ENCODE measurements around the gene TTC13. TPM values are rescaled to one million over a fixed set of nuclear protein-coding genes. Genes with fewer than 3 reads are reported as not detected.

TTC13 gene
- total and polyA plus RNA-seq, 2 of the 13 experiments (the other 11 are each of a cell fraction or from before 2014, with no cell fraction given): 5.8 to 15.9 TPM

GRCh38 chr1:230858236-230858820, 120.3 kb downstream of the TTC13 start:
- peaks cover 3 to 23% of the 10 kb centered on the region in 2 experiments; a peak in 4 of 5 replicates for H3K36me3 ChIP-seq (replicated peaks in 1 of 2; ENCODE audit: control insufficient read depth in 1 of 2, insufficient read depth in 2 of 2, low read length in 2 of 2)
- no peak for TF ChIP-seq TBX3 (IDR thresholded peaks at IDR 0.05; ENCODE audit: borderline replicate concordance)
- TF ChIP-seq NFRKB (IDR thresholded peaks at IDR 0.05): no peak
- no peak for TF ChIP-seq ZNF619 (CRISPR knock-in tag; IDR thresholded peaks at IDR 0.05)
- no peak for TF ChIP-seq BCL6 (CRISPR knock-in tag; IDR thresholded peaks at IDR 0.05)
- no peak for TF ChIP-seq MIER3 (CRISPR knock-in tag; IDR thresholded peaks at IDR 0.05; ENCODE audit: borderline replicate concordance)
- no peak for TF ChIP-seq SMAD1 (CRISPR knock-in tag; IDR thresholded peaks at IDR 0.05; ENCODE audit: borderline replicate concordance, low read depth)
- TF ChIP-seq ZNF841 (CRISPR knock-in tag; IDR thresholded peaks at IDR 0.05; ENCODE audit: borderline replicate concordance): no peak
- no peak for TF ChIP-seq SNAI1 (CRISPR knock-in tag; IDR thresholded peaks at IDR 0.05; ENCODE audit: borderline replicate concordance)
- TF ChIP-seq ZNF570 (CRISPR knock-in tag; IDR thresholded peaks at IDR 0.05; ENCODE audit: borderline replicate concordance): no peak
- TF ChIP-seq, protein P1, sequence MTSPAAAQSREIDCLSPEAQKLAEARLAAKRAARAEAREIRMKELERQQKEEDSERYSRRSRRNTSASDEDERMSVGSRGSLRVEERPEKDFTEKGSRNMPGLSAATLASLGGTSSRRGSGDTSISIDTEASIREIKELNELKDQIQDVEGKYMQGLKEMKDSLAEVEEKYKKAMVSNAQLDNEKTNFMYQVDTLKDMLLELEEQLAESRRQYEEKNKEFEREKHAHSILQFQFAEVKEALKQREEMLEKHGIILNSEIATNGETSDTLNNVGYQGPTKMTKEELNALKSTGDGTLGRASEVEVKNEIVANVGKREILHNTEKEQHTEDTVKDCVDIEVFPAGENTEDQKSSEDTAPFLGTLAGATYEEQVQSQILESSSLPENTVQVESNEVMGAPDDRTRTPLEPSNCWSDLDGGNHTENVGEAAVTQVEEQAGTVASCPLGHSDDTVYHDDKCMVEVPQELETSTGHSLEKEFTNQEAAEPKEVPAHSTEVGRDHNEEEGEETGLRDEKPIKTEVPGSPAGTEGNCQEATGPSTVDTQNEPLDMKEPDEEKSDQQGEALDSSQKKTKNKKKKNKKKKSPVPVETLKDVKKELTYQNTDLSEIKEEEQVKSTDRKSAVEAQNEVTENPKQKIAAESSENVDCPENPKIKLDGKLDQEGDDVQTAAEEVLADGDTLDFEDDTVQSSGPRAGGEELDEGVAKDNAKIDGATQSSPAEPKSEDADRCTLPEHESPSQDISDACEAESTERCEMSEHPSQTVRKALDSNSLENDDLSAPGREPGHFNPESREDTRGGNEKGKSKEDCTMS (CRISPR knock-in tag; conservative IDR thresholded peaks at IDR 0.05): no peak
- no peak for TF ChIP-seq FOXO1 (CRISPR knock-in tag; IDR thresholded peaks at IDR 0.05)
- no peak for TF ChIP-seq GMEB2 (CRISPR knock-in tag; IDR thresholded peaks at IDR 0.05; ENCODE audit: low read depth)
- no peak for TF ChIP-seq GMEB1 (CRISPR knock-in tag; IDR thresholded peaks at IDR 0.05; ENCODE audit: borderline replicate concordance)
- TF ChIP-seq HNRNPH1 (optimal IDR thresholded peaks at IDR 0.05; ENCODE audit: low read depth, low read length): no peak
- no peak for TF ChIP-seq CENPT (CRISPR knock-in tag; IDR thresholded peaks at IDR 0.05; ENCODE audit: low read depth)
- WGBS (ENCODE audit: low lambda C conversion rate): 93% methylated on average over 7 of the region's 7 CpGs
- BruUV-seq (replicated peaks): no TSS peak
- FAIRE-seq (no peak), ATAC-seq (no peak), DNase-seq (ENCODE audit: low spot score) (no peak)
- CTCF ChIA-PET (ENCODE audit: low intra/inter-chr PET ratio, low total read pairs): no interaction called here
- peaks cover 28% of the 10 kb centered on the region for H3K79me2 ChIP-seq (ENCODE audit: insufficient read depth, low read length)
- in situ Hi-C loops (cut with HindIII; ENCODE audit: extremely low pct_ligation_motif_present, low pct_unique_long_range_greater_than_20kb): no loop called here
- no peaks in the 10 kb centered on the region for H3K27me3 ChIP-seq (ENCODE audit: control insufficient read depth in 1 of 2, insufficient read depth in 2 of 2, low read length in 2 of 2)
- H3K27ac ChIP-seq (ENCODE audit: extremely low read length, insufficient read depth, low read length): no peak overlapping the region
- H3K4me1 ChIP-seq (ENCODE audit: insufficient read depth, low read length): peaks cover 30% of the 10 kb centered on the region
- H3K9ac ChIP-seq (ENCODE audit: insufficient read depth, low read depth, low read length): no peak overlapping the region
- H3K4me2 ChIP-seq (ENCODE audit: low read depth, low read length): no peak overlapping the region
- peaks cover under 1% of the 10 kb centered on the region; the same call in 1 of the 2 replicates for H3K9me3 ChIP-seq (ENCODE audit: low read length)
- H4K20me1 ChIP-seq (ENCODE audit: insufficient read depth, low read length): 0 out of 2 replicates have a peak, but pooled peaks cover 4% of the 10 kb centered on the region
- intact Hi-C loops (cut with micrococcal nuclease; ENCODE audit: unreplicated experiment): no loop called here
- H3K4me3 ChIP-seq (replicated peaks in 1 of 3; ENCODE audit: insufficient read depth in 1 of 3, low read depth in 2 of 3, low read length in 3 of 3): no peak overlapping the region
- POLR2A ChIA-PET: interaction anchor here (2.4 kb wide), 1 partner anchor 10 kb away, joined by 6 read pairs; the partner anchor contains the start of gene C1orf198
- H2AFZ ChIP-seq (ENCODE audit: low read length): no peak overlapping the region
